ENCODE measurements around the gene ACSS3.
"Not testable (repeated sequence)": the region's sequence is repeated elsewhere in the genome, so short reads cannot be mapped to it uniquely, and the experiment has no call there.

Gene ACSS3

DNA sequence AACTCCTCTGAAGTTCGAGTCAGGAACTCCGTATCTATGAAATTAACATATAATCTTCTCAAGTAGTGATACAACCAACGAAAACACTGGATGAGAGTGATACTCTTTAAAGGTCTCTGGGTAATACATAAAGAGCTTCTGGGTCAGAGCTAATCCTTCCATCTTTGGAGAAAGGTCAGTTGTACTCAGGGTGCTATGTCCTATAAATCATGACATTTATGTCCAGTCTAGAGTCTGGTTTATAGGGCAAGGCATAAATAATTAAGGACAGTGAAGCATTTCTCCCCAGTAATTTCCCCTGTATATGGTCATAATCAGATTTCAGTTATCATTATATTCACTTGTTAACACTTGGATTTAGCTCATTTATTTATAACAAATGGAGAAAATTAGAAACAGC, 90.6 kb downstream of the ACSS3 start:
- no peak for DNase-seq (ENCODE audit: low read depth)

- no peak for DNase-seq (ENCODE audit: low read depth)
Observed at GRCh38 chr12:81170072-81170471, 92.2 kb downstream of the ACSS3 start.

DNA sequence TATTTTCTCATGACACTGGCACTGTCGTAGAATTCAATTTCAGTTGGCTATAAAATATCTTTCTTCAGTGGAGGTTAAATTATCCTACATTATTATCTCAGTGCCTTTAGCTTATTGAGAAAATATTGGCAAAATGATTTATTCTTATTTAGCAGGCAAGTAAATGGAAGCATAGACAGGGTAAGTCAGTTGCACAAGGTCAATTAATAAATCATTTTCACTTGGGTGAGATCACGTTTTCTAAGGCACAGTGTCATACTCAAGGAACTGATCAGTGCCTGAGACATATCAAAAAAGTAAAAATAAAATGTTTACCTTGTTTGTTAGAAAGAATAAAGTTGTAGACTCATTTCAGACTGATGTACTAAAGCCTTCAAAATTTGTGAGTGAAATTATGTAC, 95.0 kb downstream of the ACSS3 start:
- DNase-seq (ENCODE audit: low read depth), result no peak

GRCh38 chr12:81174664-81175063, 96.8 kb downstream of the ACSS3 start:
- no peak for DNase-seq (ENCODE audit: low read depth)

GRCh38 chr12:81176796-81177195, 98.9 kb downstream of the ACSS3 start:
- DNase-seq (ENCODE audit: low read depth), result no peak

DNA sequence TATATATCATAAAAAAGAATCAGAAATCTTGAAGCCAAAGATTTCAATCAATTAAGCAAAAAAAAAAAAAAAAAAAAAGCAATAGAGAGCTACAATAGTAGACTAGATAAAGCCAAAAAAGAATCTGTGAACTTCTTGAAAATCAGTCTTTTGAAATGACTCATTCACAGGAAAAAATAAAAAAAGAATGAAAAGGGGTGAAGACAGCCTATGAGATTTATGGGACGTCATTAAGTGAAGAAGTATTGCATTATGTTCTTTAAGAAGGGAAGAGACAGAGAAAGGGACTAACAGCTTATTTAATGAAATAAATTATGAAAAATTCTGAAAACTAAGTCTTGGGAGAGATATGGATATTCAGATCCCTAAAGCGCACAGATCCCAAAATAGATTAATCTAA, 103.8 kb downstream of the ACSS3 start:
- DNase-seq (ENCODE audit: low read depth), result no peak

- no peak for DNase-seq (ENCODE audit: low read depth)
Observed at GRCh38 chr12:81187686-81188085, 109.8 kb downstream of the ACSS3 start.

- no peak for DNase-seq (ENCODE audit: low read depth)
Observed at GRCh38 chr12:81196595-81196994, 118.7 kb downstream of the ACSS3 start.

DNA sequence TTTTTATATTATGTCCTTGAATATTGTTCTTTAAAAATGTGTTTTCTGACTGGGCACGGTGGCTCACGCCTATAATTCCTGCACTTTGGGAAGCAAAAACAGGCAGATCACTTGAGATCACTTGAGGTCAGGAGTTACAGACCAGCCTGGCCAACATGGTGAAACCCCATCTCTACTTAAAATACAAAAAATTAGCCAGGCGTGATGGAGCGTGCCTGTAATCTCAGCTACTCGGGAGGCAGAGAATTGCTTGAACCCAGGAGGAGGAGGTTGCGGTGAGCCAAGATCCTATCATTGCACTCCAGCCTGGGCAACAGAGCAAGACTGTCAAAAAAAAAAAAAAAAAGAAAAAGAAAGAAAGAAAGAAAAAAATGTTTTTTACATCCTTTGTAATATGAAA, 122.7 kb downstream of the ACSS3 start:
- DNase-seq (ENCODE audit: low read depth), result not testable (repeated sequence)

- DNase-seq (ENCODE audit: low read depth), result no peak
Observed at GRCh38 chr12:81203671-81204204, 125.9 kb downstream of the ACSS3 start.

- DNase-seq (ENCODE audit: low read depth), result no peak
Observed at GRCh38 chr12:81205416-81205815, 127.5 kb downstream of the ACSS3 start.

GRCh38 chr12:81206429-81206828, 128.6 kb downstream of the ACSS3 start:
- no peak for DNase-seq (ENCODE audit: low read depth)

DNA sequence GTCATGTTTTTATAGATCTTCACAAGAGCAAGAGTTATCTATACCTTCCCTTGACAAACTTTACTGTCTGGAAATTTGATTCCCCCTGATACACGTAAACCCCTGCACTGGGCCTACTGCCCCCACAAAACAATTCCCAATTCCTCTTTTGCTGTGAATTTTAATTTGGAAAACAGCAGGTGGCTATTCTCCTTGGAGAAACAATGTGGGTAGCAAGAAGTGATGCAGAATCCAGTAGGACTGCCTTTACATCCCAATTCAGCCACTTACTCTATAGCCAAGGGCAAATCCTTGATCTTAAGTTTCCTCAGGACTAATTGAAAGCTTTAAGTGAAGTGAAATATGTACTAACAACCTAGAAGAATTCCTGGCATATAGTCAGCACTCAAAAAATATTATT, 129.3 kb downstream of the ACSS3 start:
- no peak for DNase-seq (ENCODE audit: low read depth)

- no peak for DNase-seq (ENCODE audit: low read depth)
Observed at GRCh38 chr12:81207664-81208063, 129.8 kb downstream of the ACSS3 start.

DNA sequence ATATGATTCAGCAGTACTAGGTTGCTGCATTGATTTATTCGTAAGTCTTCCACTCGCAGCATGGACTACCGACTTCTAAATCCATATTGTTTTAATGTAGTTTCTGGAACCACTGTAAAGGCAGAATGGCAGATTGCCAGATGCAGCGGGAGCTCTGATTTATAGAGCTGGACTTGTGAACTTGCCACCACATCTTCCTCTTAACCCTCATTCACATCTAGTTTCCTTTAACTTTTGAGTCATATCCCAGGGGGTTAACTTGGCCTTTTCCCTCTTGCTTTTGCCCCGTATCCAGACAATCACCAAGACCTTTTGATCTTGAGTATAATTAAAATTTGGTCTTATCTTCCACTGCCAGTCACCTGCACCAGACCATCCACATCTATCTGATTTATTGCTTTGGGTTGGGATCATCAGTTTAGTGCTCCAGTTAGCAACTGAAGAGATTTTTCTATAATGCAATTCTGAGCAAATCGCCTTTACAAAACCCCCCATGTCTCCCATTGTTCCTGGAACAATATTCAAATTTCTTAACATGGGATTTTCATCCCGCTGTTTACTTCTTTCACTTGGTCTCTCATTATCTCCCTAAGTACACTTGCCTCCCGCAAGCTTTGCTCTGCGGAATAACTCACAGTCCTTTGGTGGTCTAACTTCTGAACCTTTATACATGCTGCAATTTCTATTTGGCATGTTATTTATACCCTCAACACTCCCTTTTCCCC, 130.5 kb downstream of the ACSS3 start:
- DNase-seq (ENCODE audit: low read depth), result no peak

- no peak for DNase-seq (ENCODE audit: low read depth)
Observed at GRCh38 chr12:81209012-81209411, 131.1 kb downstream of the ACSS3 start.

- not testable (repeated sequence) for DNase-seq (ENCODE audit: low read depth)
Observed at GRCh38 chr12:81209772-81210225, 131.9 kb downstream of the ACSS3 start.

- no peak for DNase-seq (ENCODE audit: low read depth)
Observed at GRCh38 chr12:81211306-81211705, 133.4 kb downstream of the ACSS3 start.

DNA sequence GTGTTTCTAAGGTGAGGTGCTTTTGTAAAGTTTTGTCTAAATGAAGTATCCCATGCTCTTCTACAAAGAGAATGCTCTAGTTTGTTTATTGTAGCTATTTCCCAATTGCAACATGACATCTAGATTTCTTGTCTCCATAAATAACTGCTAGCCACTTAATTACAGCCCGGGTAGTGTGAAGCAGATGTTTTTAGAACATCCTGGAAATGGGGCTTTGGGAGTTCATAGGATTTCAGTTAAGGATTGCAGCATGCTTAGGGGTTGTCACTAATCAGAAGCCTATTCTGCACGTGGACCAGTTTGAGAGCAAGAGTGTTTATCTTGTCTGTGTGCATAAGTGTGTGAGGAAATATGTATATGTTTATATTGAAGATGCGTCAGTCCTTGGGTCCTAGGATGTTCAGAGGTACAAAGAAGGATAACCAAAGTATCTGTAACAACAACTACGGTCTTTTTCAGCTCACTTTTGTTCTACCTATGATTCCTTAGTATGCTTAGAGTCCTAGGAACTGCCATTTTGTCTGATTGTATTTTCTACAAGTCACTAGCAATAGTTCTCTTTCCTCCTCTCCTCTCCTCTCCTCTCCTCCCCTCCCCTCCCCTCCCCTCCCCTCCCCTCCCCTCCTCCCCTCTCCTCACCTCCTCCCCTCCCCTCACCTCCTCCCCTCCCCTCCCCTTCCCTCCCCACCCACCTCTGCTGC, 135.3 kb downstream of the ACSS3 start:
- DNase-seq (ENCODE audit: low read depth), result no peak

DNA sequence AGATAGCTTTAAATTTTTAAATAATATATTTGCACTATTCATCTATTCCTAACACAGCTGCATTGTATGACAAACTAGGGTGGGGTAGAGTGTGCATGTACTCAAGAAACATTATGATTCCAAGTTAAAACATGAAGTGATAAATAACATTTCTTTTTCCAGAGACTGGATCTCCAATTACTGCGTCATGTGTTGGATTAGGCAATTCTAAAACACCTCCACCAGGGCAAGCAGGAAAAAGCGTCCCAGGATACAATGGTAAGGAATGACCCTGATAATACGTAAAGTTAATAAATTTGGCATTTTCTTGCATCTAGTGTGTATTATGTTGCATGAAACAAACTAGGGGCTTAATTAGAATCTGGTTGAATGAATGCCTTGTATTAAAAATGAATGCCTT, 138.9 kb downstream of the ACSS3 start:
- no peak for DNase-seq (ENCODE audit: low read depth)

- DNase-seq (ENCODE audit: low read depth), result no peak
Observed at GRCh38 chr12:81221681-81222080, 143.8 kb downstream of the ACSS3 start.

GRCh38 chr12:81222846-81223592, 145.1 kb downstream of the ACSS3 start:
- DNase-seq (ENCODE audit: low read depth), result no peak

DNA sequence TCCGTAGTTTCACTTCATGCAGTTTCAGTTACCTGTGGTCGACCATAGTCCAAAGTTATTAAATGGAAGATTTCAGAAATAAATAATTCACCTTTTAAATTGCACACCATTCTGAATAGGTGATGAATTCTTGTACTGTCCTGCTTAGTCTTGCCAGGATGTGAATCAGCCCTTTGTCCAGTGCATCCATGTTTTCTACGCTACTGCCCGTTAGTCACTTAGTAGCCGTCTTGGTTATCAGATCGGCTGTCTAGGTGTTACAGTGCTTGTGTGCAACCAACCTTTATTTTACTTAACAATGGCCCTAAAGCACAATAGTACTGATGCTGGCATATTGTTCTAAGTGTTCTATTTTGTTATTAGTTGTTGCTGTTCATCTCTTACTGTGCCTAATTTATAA, 146.7 kb downstream of the ACSS3 start:
- DNase-seq (ENCODE audit: low read depth), result no peak
